ENCODE measurements around the gene SMARCB1. TPM values are rescaled to one million over a fixed set of nuclear protein-coding genes. Genes with fewer than 3 reads are reported as not detected.
A peak's percentile ranks its signal among the peaks of the same experiment; 100 is the strongest.

Gene SMARCB1
- total RNA-seq, 1 experiment from 2014 or later: 136 TPM

DNA sequence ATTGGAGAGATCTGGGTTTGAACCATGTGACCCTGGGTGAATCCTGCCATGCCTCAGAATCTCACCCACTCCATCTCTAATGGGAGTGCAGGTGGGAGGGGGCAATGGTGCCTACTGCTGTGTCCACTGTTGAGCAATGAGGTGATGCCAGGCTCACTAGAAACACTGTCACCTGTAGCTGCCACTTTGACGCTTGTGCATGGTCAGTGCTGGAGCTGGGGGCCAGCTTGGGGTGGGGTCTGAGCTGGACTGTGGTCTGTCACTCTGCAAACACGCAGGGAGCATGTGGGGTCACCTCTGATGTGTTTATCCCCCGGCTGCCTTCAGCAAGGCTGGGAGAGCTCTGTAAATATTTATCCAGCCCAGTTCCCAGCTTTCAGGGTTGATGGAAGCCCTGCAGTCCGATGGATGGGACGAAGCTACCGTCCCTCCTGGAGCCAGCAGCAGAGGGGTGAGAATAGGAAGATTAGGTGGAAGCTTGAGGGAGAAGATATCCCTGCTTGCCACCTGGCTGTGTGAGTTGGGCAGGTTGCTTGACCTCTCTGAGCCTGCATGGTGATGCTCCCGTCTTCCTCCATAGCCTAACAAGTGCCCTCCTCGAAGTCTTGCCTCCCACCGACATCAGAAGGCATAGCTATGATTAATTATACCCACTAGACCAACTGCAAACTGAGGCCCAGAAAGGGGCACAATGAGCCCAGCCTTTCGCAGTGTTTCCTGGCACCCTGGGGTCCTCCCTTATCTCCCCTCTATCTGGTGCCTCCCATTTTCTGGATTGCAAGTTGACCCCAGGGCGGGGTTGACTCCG is 12.4 kb upstream of the SMARCB1 start:
- Histone ChIP-seq H3K4me2 (ENCODE audit: insufficient read depth, insufficient read length, low read length) (no peak overlapping the region), H3K79me1 (ENCODE audit: insufficient read depth, low read depth, low read length, poor library complexity, severe bottlenecking) (no peaks in the 10 kb centered on the region), H4K91ac (ENCODE audit: insufficient read length, low read depth, low read length) (no peak overlapping the region), H3T11ph (ENCODE audit: low read length) (no peak overlapping the region), H2BK120ac (ENCODE audit: low read depth, low read length, poor library complexity, severe bottlenecking) (no peak overlapping the region), H4K20me1 (ENCODE audit: control insufficient read depth, insufficient read depth, insufficient read length) (no peaks in the 10 kb centered on the region), H3K27me3 (ENCODE audit: insufficient read depth, low read length) (peaks cover 12% of the 10 kb centered on the region; the same call in 1 of the 2 replicates), H2AK5ac (ENCODE audit: insufficient read length, low read length) (no peak overlapping the region), H4K8ac (replicated peaks; ENCODE audit: insufficient read length, low read depth, low read length) (no peak overlapping the region), H3K23me2 (ENCODE audit: insufficient read length, low read depth, low read length, poor library complexity, severe bottlenecking) (peaks cover 6% of the 10 kb centered on the region), H2BK5ac (ENCODE audit: insufficient read length, low read length) (no peak overlapping the region), H3K4me1 (ENCODE audit: insufficient read depth, low read length) (no peaks in the 10 kb centered on the region; the same call in 1 of the 2 replicates), H2BK20ac (ENCODE audit: low read depth, low read length, poor library complexity, severe bottlenecking) (no peak overlapping the region), H3K18ac (ENCODE audit: insufficient read length, low read depth, low read length) (no peak overlapping the region), H3K23ac (ENCODE audit: insufficient read length, low read depth, low read length) (no peak overlapping the region), H4K5ac (ENCODE audit: insufficient read length, low read depth, low read length) (no peak overlapping the region), H3K14ac (ENCODE audit: insufficient read depth, low read length) (no peak overlapping the region), H3K56ac (ENCODE audit: insufficient read length, low read depth, low read length) (no peak overlapping the region), H2BK12ac (ENCODE audit: insufficient read length, low read depth, low read length) (no peak overlapping the region), H3K9me3 (ENCODE audit: control insufficient read depth, low read depth, low read length) (no peaks in the 10 kb centered on the region), H3K27ac (ENCODE audit: insufficient read length, low read depth, low read length) (no peak overlapping the region), H3K4ac (ENCODE audit: low read depth, low read length) (no peak overlapping the region), H3K79me2 (ENCODE audit: insufficient read depth, low read length) (no peaks in the 10 kb centered on the region), H2BK15ac (ENCODE audit: low read depth, low read length) (no peak overlapping the region), H2AFZ (ENCODE audit: low read length) (no peak overlapping the region), H3K9ac (ENCODE audit: extremely low read depth, insufficient read length, low read length) (no peak overlapping the region)
- Mint-ChIP-seq H3K36me3 (ENCODE audit: insufficient read depth in 1 of 3, low read depth in 3 of 3) (no peaks in the 10 kb centered on the region; a peak in 1 of 7 replicates), H3K4me3 (peak overlapping the region in 1 of 2 experiments; percentile 67; a peak in 2 of 5 replicates), H3K27me3 (ENCODE audit: low read depth) (peaks cover 54% of the 10 kb centered on the region), H3K9me3 (no peaks in the 10 kb centered on the region), H3K27ac (peak overlapping the region in 1 of 3 experiments; percentile 18; a peak in 1 of 7 replicates), H3K4me1 (peaks cover 14 to 32% of the 10 kb centered on the region in 2 experiments)
- DNase-seq: no peak
- TF ChIP-seq, protein P1, sequence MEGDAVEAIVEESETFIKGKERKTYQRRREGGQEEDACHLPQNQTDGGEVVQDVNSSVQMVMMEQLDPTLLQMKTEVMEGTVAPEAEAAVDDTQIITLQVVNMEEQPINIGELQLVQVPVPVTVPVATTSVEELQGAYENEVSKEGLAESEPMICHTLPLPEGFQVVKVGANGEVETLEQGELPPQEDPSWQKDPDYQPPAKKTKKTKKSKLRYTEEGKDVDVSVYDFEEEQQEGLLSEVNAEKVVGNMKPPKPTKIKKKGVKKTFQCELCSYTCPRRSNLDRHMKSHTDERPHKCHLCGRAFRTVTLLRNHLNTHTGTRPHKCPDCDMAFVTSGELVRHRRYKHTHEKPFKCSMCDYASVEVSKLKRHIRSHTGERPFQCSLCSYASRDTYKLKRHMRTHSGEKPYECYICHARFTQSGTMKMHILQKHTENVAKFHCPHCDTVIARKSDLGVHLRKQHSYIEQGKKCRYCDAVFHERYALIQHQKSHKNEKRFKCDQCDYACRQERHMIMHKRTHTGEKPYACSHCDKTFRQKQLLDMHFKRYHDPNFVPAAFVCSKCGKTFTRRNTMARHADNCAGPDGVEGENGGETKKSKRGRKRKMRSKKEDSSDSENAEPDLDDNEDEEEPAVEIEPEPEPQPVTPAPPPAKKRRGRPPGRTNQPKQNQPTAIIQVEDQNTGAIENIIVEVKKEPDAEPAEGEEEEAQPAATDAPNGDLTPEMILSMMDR (conservative IDR thresholded peaks at IDR 0.05): no peak
- whole genome bisulfite sequencing (ENCODE audit: extremely low coverage, insufficient read length, low lambda C conversion rate): no CpG with 5 or more reads among the region's 12 CpGs
